Activated T-cell treated with anti-CD3 and anti-CD28 coated beads for 24 hours (primary cell): ENCODE data around the gene PRDM16.

ENCODE experiments used
- DNase-seq: peaks from one replicate; pipeline ENCODE4 v3.0.0-alpha.2; 2020; ENCODE audit warnings: low read depth

The PRDM16 gene

GRCh38 chr1:3339856-3340255, 270.9 kb downstream of the PRDM16 start:
- no peak for DNase-seq

- DNase-seq, result no peak
These were observed 271.7 kb downstream of the PRDM16 start for GRCh38 chr1:3340548-3341235.

GRCh38 chr1:3341236-3341994, 272.4 kb downstream of the PRDM16 start:
- DNase-seq, result no peak

GRCh38 chr1:3342960-3343359, 274.0 kb downstream of the PRDM16 start:
- DNase-seq, result no peak

GRCh38 chr1:3344395-3344794, 275.4 kb downstream of the PRDM16 start:
- DNase-seq, result no peak

- DNase-seq, result no peak
These were observed 276.8 kb downstream of the PRDM16 start for GRCh38 chr1:3345792-3346191.

GRCh38 chr1:3346478-3346877, 277.5 kb downstream of the PRDM16 start:
- DNase-seq, result no peak

- DNase-seq, result no peak
These were observed 278.4 kb downstream of the PRDM16 start for GRCh38 chr1:3347257-3348020.

- no peak for DNase-seq
These were observed 279.3 kb downstream of the PRDM16 start for GRCh38 chr1:3348196-3348865.

GRCh38 chr1:3349161-3349967, 280.4 kb downstream of the PRDM16 start:
- no peak for DNase-seq

GRCh38 chr1:3349968-3350299, 280.9 kb downstream of the PRDM16 start:
- DNase-seq, result no peak

- no peak for DNase-seq
These were observed 281.7 kb downstream of the PRDM16 start for GRCh38 chr1:3350506-3351261.

GRCh38 chr1:3351449-3352298, 282.7 kb downstream of the PRDM16 start:
- no peak for DNase-seq

- DNase-seq, result no peak
These were observed 283.4 kb downstream of the PRDM16 start for GRCh38 chr1:3352299-3352951.

GRCh38 chr1:3352952-3353331, 283.9 kb downstream of the PRDM16 start:
- no peak for DNase-seq

- DNase-seq, result no peak
These were observed 284.9 kb downstream of the PRDM16 start for GRCh38 chr1:3353876-3354275.

- no peak for DNase-seq
These were observed 286.1 kb downstream of the PRDM16 start for GRCh38 chr1:3355089-3355488.

GRCh38 chr1:3355894-3356826, 287.2 kb downstream of the PRDM16 start:
- no peak for DNase-seq
